Esophagus muscularis mucosa (tissue), 4 donors: ENCODE measurements around the gene SGPP2. TPM values are rescaled to one million over a fixed set of nuclear protein-coding genes. Genes with fewer than 3 reads are reported as not detected.

ENCODE experiments used
- DNase-seq: peaks from one replicate; pipeline ENCODE4 v3.0.0-alpha.2; 2017; ENCODE audit errors: extremely low spot score
- H3K27ac ChIP-seq, 4 donors: fragments of 200-600 bp; sonication (generic); replicated peaks in 1 of 4; 1 replicate in 3 of 4; 2 replicates in 1 of 4; pipeline ENCODE4 v1.5.1; 2016 to 2019; ENCODE audit warnings: mild to moderate bottlenecking in 1 of 4
- H3K27me3 ChIP-seq, 4 donors: fragments of 200-600 bp; sonication (generic); one replicate each; pipeline versions ENCODE4 v1.5.1 to v1.6.0; 2016 to 2019
- H3K36me3 ChIP-seq, 4 donors: fragments of 200-600 bp; sonication (generic); one replicate each; pipeline ENCODE4 v1.5.1; 2016 to 2019
- H3K4me1 ChIP-seq, 4 donors: fragments of 200-600 bp; sonication (generic); one replicate each; pipeline ENCODE4 v1.5.1; 2016 to 2019
- H3K4me3 ChIP-seq, 4 donors: fragments of 200-600 bp; sonication (generic); 1 replicate in 2 of 4; 2 replicates in 2 of 4; pipeline ENCODE4 v1.5.1; 2016 to 2019; ENCODE audit warnings: mild to moderate bottlenecking in 4 of 4, moderate library complexity in 1 of 4
- H3K9me3 ChIP-seq, 4 donors: fragments of 200-600 bp; sonication (generic); 1 replicate in 3 of 4; 2 replicates in 1 of 4; pipeline ENCODE4 v1.5.1; 2016 to 2019
- EP300 ChIP-seq: sonication (generic); formaldehyde crosslinking; IDR thresholded peaks from one replicate; pipeline ENCODE4 v1.6.1; 2017; ENCODE audit warnings: antibody characterized with exemption
- POLR2A ChIP-seq: fragments of 450-650 bp; IDR thresholded peaks from one replicate; pipeline ENCODE4 v1.6.1; 2017; ENCODE audit warnings: antibody characterized with exemption, moderate library complexity, mild to moderate bottlenecking, low read depth
- POLR2AphosphoS5 ChIP-seq, 2 donors: sonication (generic); formaldehyde crosslinking; IDR thresholded peaks; one replicate each; pipeline ENCODE4 v1.6.1; 2017; ENCODE audit warnings: antibody characterized with exemption in 2 of 2
- WGBS: methylation state at CpG from one replicate; pipeline ENCODE4 v1.1.5; 2018; 5-methylcytosine and 5-hydroxymethylcytosine counted together
- intact Hi-C: fragments of 100-400 bp; cut with DNase I; formaldehyde crosslinking; loops from one replicate; pipeline ENCODE4 v1.15.1; 2023
- total RNA-seq, 4 donors: library from RNA; depleted of rRNA; stranded (reverse); fragments of >200 nt; gene quantifications; one replicate each; pipeline versions ENCODE4 v1.1.0 to v1.2.1, GENCODE V29; 2016
- TF ChIP-seq, protein P1 (sequence below), 3 experiments: fragments of 200-600 bp in 2 of 3; fragments of 450-650 bp in 1 of 3; sonication (generic) in 2 of 3; IDR thresholded peaks; one replicate each; pipeline ENCODE4 v1.5.1; 2017 to 2019; ENCODE audit warnings: antibody characterized with exemption in 3 of 3, mild to moderate bottlenecking in 2 of 3, moderate library complexity in 1 of 3

The SGPP2 gene
- total RNA-seq, 4 donors from 2014 or later = 0.32 to 0.83 (median 0.52) TPM

DNA sequence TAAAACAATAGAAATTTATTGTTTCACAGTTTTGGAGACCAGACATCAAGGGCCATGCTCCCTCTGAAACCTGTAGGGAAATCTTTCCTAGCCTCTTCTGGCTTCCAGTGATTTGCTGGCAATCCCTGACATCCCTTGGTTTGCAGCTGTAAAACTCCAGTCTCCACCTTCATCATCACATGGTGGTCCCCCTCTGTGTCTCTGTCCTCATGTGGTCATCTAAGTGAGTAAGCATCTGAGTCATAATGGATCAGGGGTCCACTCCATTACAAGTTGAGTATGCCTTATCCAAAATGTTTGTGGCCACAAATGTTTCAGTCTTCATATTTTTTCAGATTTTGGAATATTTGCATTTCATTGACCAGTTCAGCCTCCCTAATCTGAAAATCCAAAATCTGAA lies 5.6 kb upstream of the SGPP2 start:
- H3K36me3 ChIP-seq = no peaks in the 10 kb centered on the region
- DNase-seq = peak; percentile 55
- H3K27ac ChIP-seq = no peak overlapping the region
- no peak overlapping the region for H3K4me3 ChIP-seq
- intact Hi-C loops = no loop called here
- H3K27me3 ChIP-seq = peaks cover 0 to 24% (median 6%) of the 10 kb centered on the region in 4 donors
- no peaks in the 10 kb centered on the region for H3K9me3 ChIP-seq
- TF ChIP-seq, protein P1, sequence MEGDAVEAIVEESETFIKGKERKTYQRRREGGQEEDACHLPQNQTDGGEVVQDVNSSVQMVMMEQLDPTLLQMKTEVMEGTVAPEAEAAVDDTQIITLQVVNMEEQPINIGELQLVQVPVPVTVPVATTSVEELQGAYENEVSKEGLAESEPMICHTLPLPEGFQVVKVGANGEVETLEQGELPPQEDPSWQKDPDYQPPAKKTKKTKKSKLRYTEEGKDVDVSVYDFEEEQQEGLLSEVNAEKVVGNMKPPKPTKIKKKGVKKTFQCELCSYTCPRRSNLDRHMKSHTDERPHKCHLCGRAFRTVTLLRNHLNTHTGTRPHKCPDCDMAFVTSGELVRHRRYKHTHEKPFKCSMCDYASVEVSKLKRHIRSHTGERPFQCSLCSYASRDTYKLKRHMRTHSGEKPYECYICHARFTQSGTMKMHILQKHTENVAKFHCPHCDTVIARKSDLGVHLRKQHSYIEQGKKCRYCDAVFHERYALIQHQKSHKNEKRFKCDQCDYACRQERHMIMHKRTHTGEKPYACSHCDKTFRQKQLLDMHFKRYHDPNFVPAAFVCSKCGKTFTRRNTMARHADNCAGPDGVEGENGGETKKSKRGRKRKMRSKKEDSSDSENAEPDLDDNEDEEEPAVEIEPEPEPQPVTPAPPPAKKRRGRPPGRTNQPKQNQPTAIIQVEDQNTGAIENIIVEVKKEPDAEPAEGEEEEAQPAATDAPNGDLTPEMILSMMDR (IDR thresholded peaks at IDR 0.05) = no peak
- TF ChIP-seq EP300 (no peak), POLR2AphosphoS5 (IDR thresholded peaks at IDR 0.05) (no peak), POLR2A (no peak)
- peaks cover 0 to 2% (median under 1%) of the 10 kb centered on the region in 4 donors for H3K4me1 ChIP-seq

DNA sequence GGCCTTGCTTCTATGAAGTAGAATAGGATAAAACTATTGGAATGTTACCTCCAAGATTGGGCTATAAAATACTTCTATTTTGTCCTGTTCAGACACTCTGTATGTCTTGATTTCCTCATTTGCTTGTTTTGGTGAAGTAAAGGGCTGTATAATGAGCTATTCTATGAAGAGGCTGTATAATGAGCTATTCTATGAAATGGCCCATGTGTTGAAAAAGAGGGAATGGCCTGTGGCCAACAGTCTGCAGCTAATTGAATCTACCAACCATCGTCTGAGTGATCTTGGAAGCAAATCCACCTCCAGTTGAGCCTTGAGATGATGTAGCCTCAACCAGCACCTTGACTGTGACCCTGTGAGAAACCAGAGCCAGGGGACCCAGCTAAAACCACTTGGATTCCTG lies 3.8 kb upstream of the SGPP2 start:
- H3K36me3 ChIP-seq = no peaks in the 10 kb centered on the region
- H3K9me3 ChIP-seq = no peaks in the 10 kb centered on the region
- peaks cover 0 to 42% (median 15%) of the 10 kb centered on the region in 4 donors for H3K27me3 ChIP-seq
- 78% methylated on average over 1 of the region's 1 CpG for WGBS
- TF ChIP-seq POLR2AphosphoS5 (IDR thresholded peaks at IDR 0.05) = no peak
- no peak for TF ChIP-seq POLR2A
- H3K4me1 ChIP-seq = peaks cover 0 to 19% (median 16%) of the 10 kb centered on the region in 4 donors
- peak; percentile 26 for DNase-seq
- H3K4me3 ChIP-seq = no peak overlapping the region
- intact Hi-C loops = no loop called here
- no peak overlapping the region for H3K27ac ChIP-seq

DNA sequence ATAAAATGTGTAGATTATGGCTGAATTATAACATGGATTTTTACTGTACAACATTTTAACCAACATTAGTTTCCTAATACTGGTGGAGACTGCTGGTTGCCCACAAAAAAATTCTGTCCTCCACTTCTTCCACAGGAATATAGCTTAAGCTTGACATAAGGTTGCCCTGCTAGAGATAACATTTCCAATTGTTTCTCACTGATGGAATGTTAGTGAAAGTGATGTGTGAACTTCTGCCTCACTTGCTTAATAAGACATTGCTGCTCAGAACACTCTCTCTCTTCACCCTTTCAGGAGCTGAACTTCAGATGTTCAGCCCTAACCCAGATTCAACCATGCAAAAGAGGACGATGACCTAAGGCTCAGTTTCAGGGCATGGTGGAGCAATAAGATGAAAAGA lies 2.7 kb upstream of the SGPP2 start:
- H3K27me3 ChIP-seq = peaks cover 0 to 44% (median 15%) of the 10 kb centered on the region in 4 donors
- H3K27ac ChIP-seq = no peak overlapping the region
- TF ChIP-seq POLR2A = no peak
- TF ChIP-seq EP300 = no peak
- H3K4me1 ChIP-seq = peaks cover 0 to 19% (median 16%) of the 10 kb centered on the region in 4 donors
- DNase-seq = peak; percentile 45
- no peaks in the 10 kb centered on the region for H3K36me3 ChIP-seq
- no peaks in the 10 kb centered on the region for H3K9me3 ChIP-seq
- 100% methylated on average over 1 of the region's 1 CpG for WGBS
- H3K4me3 ChIP-seq = no peak overlapping the region
- intact Hi-C loops = no loop called here

DNA sequence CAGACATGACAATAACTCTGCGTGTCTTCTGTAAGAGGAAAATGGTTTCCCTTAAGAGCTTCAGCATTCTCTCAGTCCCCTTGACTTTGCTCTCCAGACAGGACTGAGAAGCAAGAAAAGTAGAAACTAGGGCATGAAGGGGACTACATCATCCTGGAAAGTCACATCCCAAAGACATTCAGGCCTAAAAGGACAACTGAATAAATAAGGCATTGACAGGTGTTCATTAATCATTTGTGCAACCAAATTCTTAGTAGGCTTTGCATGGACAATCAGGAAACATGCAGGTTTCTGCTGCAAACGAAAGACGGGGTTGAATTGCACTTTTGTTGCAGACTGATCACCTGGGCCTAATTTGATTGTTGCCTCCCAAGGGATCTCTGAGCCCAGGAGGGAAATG lies 1.2 kb upstream of the SGPP2 start:
- TF ChIP-seq, protein P1 (IDR thresholded peaks at IDR 0.05) = no peak
- TF ChIP-seq POLR2AphosphoS5 (IDR thresholded peaks at IDR 0.05) (no peak), EP300 (no peak), POLR2A (no peak)
- no peaks in the 10 kb centered on the region for H3K36me3 ChIP-seq
- intact Hi-C loops = no loop called here
- 82% methylated on average over 3 of the region's 3 CpGs for WGBS
- H3K9me3 ChIP-seq = no peaks in the 10 kb centered on the region
- peaks cover 0 to 44% (median 15%) of the 10 kb centered on the region in 4 donors for H3K27me3 ChIP-seq
- H3K4me1 ChIP-seq = peaks cover 0 to 19% (median 16%) of the 10 kb centered on the region in 4 donors
- H3K27ac ChIP-seq = no peak overlapping the region
- H3K4me3 ChIP-seq = no peak overlapping the region
- peak; percentile 39 for DNase-seq

DNA sequence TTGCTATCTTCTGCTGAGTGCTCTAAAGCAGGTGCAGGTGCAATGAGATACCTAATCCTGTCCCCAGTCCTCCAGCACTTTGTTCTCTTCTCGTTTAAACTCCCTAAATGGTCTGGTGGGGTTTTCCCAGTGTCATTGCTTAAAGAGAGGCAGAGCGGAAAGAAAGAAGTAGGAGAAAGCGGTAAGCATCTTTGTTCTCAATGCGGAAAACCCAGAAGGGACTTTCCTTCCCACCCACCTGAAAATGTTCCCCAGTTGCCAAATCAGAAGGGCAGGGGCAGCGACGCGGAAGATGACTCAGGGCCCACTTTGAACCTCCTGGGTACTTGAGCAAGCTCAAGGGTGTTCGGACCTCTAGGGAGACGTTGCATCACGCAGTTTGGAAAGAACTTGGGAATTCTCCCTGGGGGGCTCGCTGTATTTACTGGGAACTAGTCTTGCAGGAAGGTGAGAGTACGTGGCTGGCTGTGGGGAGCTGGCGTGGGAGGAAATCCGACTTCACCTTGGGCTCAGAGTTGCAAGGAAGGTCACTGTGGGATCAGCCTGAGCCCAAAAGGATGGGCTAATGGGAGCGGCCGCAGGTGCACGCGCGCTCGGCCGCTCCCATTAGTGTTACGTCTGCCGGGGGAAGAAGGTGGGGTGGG lies 589 bp upstream of the SGPP2 start:
- H3K4me3 ChIP-seq = peak overlapping the region; percentile 55 to 58 (median 56)
- H3K9me3 ChIP-seq = no peaks in the 10 kb centered on the region
- TF ChIP-seq POLR2A (no peak), EP300 (no peak), POLR2AphosphoS5 (IDR thresholded peaks at IDR 0.05) (no peak)
- TF ChIP-seq, protein P1 (IDR thresholded peaks at IDR 0.05) = no peak
- H3K36me3 ChIP-seq = no peaks in the 10 kb centered on the region
- H3K27ac ChIP-seq = no peak overlapping the region
- intact Hi-C loops = no loop called here
- WGBS = 31% methylated on average over 23 of the region's 23 CpGs
- peak; percentile 80 for DNase-seq
- H3K27me3 ChIP-seq = peaks cover 0 to 44% (median 15%) of the 10 kb centered on the region in 4 donors
- H3K4me1 ChIP-seq = peaks cover 0 to 19% (median 16%) of the 10 kb centered on the region in 4 donors
